Measurements from ENCODE around the gene NKAIN2.

The NKAIN2 gene

DNA sequence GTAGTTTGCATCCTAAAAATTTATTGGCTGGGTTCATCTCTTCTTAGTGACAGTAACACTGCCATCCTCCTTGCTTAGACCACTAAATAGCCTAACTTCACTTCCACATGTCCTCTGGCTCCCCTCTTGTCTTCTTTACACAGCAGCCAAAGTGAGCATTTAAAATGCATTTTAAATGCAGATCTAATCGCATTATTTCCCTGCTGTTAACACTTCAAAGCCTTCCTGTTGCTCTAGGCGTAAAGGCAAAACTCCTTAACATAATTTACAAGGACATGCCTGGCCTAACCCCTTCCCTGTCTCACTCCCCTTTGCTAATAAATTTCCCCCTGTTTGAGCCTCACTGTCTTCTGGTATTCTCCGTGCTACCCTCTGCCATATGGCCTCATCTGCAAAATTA lies 26.5 kb downstream of the NKAIN2 start:
- ChIA-PET POLR2A (no interaction called here), CTCF (no interaction called here)
- TF ChIP-seq, protein P1, sequence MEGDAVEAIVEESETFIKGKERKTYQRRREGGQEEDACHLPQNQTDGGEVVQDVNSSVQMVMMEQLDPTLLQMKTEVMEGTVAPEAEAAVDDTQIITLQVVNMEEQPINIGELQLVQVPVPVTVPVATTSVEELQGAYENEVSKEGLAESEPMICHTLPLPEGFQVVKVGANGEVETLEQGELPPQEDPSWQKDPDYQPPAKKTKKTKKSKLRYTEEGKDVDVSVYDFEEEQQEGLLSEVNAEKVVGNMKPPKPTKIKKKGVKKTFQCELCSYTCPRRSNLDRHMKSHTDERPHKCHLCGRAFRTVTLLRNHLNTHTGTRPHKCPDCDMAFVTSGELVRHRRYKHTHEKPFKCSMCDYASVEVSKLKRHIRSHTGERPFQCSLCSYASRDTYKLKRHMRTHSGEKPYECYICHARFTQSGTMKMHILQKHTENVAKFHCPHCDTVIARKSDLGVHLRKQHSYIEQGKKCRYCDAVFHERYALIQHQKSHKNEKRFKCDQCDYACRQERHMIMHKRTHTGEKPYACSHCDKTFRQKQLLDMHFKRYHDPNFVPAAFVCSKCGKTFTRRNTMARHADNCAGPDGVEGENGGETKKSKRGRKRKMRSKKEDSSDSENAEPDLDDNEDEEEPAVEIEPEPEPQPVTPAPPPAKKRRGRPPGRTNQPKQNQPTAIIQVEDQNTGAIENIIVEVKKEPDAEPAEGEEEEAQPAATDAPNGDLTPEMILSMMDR (IDR thresholded peaks at IDR 0.05; ENCODE audit: insufficient read depth, low read length, missing control alignments) = no peak
- no peak overlapping the region for H3K4me3 ChIP-seq (ENCODE audit: low read depth, low read length)
- DNase-seq (ENCODE audit: low read depth, low spot score) = no peak

DNA sequence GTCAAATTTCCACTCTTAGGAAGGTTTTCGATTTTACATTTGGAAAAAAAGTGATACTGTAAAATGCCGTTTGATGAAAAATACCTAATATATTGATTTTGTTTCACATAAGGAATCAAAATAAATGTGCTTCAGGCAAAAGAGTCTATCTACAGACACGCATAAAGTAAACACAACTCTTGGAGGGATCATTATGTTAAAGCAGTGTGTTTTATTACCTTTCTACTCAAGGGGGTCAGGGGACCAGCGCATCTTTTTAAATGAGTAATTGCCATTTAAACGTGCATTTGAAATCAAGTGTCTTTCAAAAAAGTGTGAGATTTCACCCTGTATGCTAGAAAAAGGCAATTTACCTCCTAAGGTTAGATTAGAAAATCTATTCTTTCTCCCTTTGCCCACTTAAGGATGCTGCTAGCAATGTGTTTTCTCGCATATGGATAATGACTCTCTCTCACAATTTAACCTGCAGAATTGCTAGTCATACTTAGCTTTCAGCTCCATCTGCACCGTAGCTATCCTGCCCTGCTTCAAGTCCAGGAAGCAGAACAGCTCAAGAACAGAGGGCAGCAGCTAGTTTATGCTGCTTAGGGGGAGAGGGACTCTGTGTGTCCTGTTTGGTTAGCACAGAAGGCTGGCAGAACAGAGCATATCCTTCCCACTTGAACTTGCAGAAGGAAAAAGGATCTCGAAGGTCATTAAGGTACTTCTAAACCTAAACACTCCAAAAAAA lies 35.0 kb downstream of the NKAIN2 start:
- DNase-seq (ENCODE audit: low read depth, low spot score) = no peak
- CTCF ChIA-PET = no interaction called here
- POLR2A ChIA-PET = no interaction called here
- no peak overlapping the region for H3K4me3 ChIP-seq (ENCODE audit: low read depth, low read length)
- TF ChIP-seq, protein P1 (IDR thresholded peaks at IDR 0.05; ENCODE audit: insufficient read depth, low read length, missing control alignments) = no peak

- no peak overlapping the region for H3K4me3 ChIP-seq (ENCODE audit: low read depth, low read length)
- TF ChIP-seq, protein P1 (IDR thresholded peaks at IDR 0.05; ENCODE audit: insufficient read depth, low read length, missing control alignments) = no peak
- CTCF ChIA-PET = no interaction called here
- DNase-seq (ENCODE audit: low read depth, low spot score) = no peak
- POLR2A ChIA-PET = no interaction called here
These were observed 37.6 kb downstream of the NKAIN2 start for GRCh38 chr6:123841067-123841896.

GRCh38 chr6:123844011-123844410 lies 40.3 kb downstream of the NKAIN2 start:
- POLR2A ChIA-PET = no interaction called here
- TF ChIP-seq, protein P1 (IDR thresholded peaks at IDR 0.05; ENCODE audit: insufficient read depth, low read length, missing control alignments) = no peak
- DNase-seq (ENCODE audit: low read depth, low spot score) = no peak
- H3K4me3 ChIP-seq (ENCODE audit: low read depth, low read length) = no peak overlapping the region
- CTCF ChIA-PET = no interaction called here

DNA sequence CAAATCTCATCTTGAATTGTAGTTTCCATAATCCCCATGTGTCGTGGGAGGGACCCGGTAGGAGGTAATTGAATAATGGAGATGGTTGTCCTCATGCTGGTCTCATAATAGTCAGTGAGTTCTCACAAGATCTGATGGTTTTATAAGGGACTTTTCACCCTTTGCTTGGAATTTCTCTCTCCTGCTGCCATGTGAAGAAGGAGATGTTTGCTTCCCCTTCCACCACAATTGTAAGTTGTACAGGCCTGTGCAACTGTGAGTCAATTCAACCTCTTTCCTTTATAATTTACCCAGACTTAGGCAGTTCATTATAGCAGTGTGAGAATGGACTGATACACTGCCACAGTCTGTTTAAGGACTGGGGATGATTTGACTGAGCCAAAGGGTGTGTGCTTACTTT lies 44.7 kb downstream of the NKAIN2 start:
- POLR2A ChIA-PET = no interaction called here
- H3K4me3 ChIP-seq (ENCODE audit: low read depth, low read length) = no peak overlapping the region
- no peak for DNase-seq (ENCODE audit: low read depth, low spot score)
- CTCF ChIA-PET = no interaction called here
- TF ChIP-seq, protein P1 (IDR thresholded peaks at IDR 0.05; ENCODE audit: insufficient read depth, low read length, missing control alignments) = no peak

DNA sequence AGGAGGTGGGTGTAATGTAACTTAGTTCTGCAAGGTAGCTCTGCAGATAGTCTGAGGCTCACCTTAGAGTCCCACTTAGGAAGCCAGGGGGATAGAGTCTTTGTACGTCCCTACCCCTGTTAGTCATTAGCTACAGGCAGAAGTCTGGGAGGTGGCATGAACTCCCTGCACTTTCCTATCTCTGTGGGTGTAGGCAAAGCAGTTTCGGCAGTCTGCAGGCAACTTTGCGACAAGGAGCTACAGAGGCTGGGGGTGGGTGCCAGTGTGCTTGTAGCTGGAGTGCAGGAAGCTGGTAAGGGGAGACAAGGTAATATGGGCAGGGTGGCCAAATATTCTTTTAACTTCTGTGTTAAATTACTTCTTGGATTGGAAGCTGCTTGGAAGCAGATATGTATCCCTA lies 45.7 kb downstream of the NKAIN2 start:
- TF ChIP-seq, protein P1 (IDR thresholded peaks at IDR 0.05; ENCODE audit: insufficient read depth, low read length, missing control alignments) = no peak
- ChIA-PET CTCF (no interaction called here), POLR2A (no interaction called here)
- H3K4me3 ChIP-seq (ENCODE audit: low read depth, low read length) = no peak overlapping the region
- DNase-seq (ENCODE audit: low read depth, low spot score) = no peak
